Stimulated activated CD4-positive, alpha-beta T cell treated with anti-CD3 and anti-CD28 coated beads, Interleukin-2, amount 100 ng/mL, for 24 hours (primary cell): ENCODE results near the gene PAPOLB.
A peak's percentile ranks its signal among the peaks of the same experiment; 100 is the strongest.
"Not testable (repeated sequence)": the region's sequence is repeated elsewhere in the genome, so short reads cannot be mapped to it uniquely, and the experiment has no call there.

ENCODE experiments used
- DNase-seq, 2 donors: peaks; one replicate each; pipeline ENCODE4 v3.0.0-alpha.2; 2020

The PAPOLB gene

DNA sequence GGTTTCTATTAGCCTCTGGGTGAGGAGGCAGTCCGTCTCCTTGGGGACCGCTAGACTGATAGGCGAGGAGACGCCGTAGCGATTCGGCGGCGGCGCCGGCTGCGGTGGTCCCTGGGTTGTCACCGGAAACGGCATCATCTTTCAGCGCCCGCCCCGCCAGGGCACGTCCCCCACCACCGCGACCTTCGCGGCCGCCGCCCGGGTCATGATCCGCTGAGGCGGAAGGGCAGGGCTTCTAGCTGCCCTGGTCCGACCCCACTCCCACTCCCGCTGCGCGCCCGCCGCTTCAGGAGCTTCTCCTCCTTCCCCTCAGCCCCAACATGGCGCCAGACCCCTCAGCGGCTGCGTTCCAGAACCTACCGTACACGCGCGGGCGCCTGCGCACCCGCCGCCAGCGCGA, at the start of gene PAPOLB:
Gene PAPOLB, minus strand, starts transcription at position 358 of the 400 bp plus-strand sequence. Its CDS starts 220 bp downstream, at position 138.
- peak in 1 of 2 donors; percentile 12 for DNase-seq

DNA sequence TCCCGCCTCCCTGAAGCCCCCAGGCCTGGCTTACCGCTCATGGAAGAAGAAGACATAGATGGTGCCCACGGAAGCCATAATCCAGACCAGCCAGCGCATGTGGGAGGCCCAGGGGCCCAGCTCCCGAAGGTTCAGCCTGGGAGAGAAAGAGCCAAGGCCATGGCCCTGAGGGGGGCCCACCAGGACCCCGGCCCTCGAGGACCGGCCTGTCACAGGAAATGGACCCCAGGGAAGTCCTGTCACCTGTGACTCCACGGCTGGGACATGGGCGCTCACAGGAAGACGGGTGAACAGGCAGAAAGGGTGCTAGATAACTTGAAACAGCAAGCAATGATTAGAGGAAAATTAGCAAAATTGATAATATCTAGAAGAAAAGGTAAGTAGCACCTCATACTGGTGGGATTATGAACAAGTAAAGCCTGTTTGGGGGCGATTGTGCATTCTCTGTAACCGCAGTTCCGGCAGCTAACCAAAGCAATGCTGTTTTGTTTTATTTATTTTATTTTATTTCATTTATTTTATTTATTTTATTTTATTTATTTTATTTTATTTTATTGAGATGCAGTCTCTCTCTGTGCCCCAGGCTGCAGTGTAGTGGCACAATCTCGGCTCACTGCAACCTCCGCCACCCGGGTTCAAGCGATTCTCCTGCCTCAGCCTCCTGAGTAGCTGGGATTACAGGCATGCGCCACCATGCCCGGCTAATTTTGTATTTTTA, 49.4 kb upstream of the PAPOLB start:
- no peak for DNase-seq

DNA sequence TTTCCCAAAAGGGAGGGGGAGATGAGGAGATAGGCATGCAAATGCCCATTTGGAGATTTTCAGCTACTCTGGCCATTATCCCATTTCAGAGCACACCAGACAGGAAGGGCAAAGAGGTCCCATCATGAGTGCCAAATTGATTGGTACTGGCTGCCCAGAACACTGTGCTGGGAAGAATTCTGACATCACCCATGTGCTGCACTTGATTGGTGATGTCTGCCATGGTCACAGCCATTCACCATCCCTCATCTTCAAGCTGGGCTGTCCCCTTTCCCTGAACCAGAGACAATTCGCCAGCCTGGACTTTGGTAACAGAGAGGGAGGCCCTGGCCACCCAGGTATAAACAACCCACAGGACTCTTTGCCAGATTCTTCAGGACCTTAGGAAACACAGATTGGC, 44.9 kb upstream of the PAPOLB start:
- no peak for DNase-seq

- no peak for DNase-seq
Measured at GRCh38 chr7:4905171-4905570, 43.3 kb upstream of the PAPOLB start.

GRCh38 chr7:4904346-4904745, 42.5 kb upstream of the PAPOLB start:
- DNase-seq, result no peak

- DNase-seq, result no peak
Measured at GRCh38 chr7:4895766-4896165, 33.9 kb upstream of the PAPOLB start.

DNA sequence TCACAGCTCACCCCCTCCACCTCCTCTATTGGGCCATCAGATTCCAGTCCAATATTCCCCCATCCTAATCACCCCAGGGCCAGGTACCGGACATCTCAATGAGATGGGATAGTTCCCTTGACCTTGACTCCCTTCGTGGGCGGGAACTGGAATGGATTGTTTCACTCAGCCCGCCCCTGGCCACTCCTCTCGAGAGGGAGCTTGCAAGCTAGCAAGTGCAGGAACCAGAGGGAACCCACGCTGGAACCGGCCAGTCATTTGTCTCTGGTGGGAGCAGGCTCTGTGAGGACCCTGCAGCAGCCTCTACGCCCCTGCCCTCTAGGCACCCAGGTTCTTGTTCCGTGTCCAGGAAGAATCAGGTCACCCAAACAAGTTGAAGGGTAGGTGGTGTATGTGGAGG, 32.7 kb upstream of the PAPOLB start:
- no peak for DNase-seq

DNA sequence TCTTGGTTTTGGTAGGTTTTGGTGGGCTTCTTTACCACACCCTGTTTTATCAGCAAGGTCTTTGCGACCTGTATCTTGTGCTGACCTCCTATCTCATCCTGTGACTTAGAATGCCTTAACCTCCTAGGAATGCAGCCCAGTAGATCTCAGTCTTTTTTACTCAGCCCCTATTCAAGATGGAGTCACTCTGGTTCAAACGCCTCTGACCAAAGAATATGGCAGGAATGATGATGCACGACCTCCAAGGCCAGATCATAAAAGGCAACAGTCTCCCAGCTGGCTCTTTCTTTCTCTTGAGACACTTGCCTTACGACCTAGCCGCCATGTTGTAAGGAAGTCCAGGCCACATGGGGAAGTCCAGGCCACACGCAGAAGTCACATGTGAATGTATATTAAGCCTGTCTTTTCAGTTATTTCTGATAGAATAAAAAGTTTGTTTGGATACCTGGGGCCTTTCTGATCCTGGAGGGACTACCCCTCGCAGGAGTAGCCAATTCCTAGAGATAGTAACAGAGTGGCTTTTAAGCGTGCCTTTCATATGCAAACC, 32.2 kb upstream of the PAPOLB start:
- DNase-seq, result no peak

GRCh38 chr7:4893188-4893587, 31.4 kb upstream of the PAPOLB start:
- not testable (repeated sequence) for DNase-seq

GRCh38 chr7:4891522-4891921, 29.7 kb upstream of the PAPOLB start:
- not testable (repeated sequence) for DNase-seq

GRCh38 chr7:4889682-4890081, 27.9 kb upstream of the PAPOLB start:
- DNase-seq, result no peak

DNA sequence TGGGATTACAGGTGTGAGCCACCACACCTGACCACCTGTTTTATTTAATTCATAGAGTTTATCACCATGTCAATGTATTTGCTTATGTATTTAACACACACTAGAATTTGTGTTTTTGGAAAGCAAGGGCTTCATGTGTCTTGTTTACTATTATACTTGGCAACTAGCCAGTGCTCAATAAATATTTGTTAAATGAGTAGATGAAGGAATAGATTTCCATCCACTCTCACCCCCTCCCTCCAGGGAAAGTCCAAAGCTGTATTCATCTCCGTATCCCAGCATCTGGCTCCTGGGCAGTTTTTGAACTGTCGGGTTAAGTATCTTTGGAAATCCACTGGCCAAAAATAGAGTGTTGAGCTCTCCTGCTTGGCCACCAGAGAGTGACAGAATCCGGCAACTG, 26.3 kb upstream of the PAPOLB start:
- no peak for DNase-seq

DNA sequence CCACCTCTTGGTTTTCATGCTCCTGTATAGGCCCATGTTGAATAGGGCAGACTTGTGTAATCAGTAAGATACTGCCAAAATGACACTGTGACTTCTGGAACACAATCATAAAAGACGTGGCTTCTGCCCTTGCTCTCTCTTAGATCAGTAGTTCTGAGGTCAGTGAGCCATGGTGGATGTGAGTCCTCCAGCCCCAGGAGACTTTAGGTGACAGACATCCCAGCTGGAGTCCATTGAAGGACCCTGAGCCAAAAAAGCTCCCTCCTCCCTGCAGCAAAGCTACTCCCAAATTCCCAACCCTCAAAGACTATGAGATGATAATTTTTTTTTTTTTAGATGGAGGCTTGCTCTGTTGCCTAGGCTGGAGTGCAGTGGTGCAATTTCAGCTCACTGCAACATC, 24.8 kb upstream of the PAPOLB start:
- no peak for DNase-seq

DNA sequence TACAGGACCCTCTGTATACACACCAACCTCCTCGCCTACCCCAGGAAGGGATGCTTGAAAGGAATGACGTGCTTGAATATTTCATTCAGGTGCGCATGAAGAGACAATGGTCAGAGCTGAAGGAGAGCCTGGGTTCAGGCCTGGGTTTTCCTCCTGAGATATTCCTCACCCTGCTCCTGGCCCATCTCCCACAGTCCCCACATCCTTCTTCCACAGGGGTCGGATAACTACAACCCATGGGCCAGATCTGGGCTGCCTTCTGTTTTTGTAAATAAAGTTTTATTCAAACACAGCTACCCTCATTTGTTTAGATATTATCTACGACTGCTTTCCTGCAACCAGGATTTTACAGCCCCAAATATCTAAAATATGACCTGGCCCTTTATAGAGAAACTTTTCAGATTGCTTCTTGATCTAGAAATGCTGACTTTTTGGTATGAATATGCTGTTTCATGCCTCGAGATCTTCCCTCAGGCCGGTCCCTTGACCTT, 23.5 kb upstream of the PAPOLB start:
- no peak for DNase-seq

DNA sequence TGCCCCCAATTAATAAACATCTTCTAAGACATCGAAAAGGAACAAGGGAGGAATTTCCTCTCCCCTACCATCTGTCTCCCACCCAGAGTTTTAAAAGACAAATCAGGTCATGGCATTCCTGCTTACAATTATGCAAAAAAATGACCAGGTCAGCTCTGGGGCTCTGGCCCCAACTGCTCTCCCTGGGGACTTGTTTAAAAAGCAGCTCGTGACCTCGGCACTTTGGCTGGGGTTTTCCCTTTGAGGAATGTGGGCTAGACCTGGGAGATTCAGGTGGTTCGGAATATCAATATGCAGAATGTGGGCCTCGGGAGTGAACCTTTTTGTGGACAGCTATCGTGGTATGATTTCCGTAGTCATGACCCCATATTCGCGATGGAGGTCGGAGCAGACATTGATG, 22.3 kb upstream of the PAPOLB start:
- no peak for DNase-seq

- peak; percentile 86 to 97 for DNase-seq
Measured at GRCh38 chr7:4883372-4884144, 21.7 kb upstream of the PAPOLB start, which contains the start of gene RADIL. RADIL (minus strand) TSS chr7:4883716; CDS start chr7:4878139, 5,577 bp downstream.

DNA sequence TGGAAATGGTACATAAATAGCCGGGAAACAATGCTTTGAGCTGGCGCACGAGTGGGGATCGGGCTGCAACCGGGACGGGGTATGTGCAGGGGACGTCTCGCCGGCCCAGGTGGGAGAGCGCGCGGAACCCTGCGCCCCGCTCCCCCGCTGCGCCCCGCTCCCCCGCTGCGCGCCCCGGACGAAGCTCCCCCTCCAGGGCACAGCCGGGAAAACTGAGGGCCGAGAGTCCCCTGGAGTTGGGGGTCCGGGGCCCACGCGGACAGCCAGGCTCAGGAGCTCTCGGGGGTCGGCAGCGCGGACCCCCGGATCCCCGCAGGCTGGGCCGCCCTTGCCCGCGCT, 21.2 kb upstream of the PAPOLB start:
- no peak for DNase-seq

DNA sequence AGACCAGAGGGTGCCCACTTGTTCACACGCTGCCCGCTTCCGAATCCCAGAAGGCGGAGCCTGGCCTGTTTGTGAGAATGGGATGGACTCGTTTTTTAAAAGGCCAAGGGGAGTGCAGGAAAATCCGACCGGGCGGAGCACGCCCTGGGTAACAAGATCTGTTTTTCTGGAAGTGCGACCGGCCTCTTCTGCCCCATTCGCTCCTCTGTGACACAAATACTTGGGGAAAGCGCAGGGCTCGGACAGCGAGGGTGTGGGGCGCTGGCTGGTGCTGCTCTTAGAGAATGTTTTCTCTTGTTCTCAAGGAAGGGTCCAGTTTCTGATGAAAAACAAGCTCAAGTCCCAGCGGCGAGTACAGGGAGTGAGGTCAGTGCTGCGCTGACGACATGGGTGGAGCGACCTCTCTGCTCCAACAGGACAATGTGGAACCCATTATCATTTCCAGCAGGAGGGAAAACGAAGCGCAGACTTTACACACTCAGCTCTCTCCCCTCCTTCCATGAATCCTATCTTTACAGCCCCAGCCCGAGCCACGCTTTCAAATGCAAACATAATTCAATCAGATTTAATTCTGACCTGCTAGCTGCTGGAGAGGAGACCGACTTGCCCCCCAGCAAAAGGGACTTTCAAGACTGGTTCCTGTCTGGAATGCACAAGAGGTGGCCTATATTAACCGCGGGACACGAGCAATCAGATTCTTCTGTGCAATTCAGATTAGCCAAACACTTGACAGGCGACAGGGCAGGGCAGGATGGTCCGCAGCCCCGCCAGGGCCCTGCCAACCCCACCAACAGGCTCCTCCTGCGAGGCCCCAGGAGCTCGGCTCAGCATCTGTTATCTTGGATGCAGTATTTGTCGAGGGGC, 20.6 kb upstream of the PAPOLB start:
- DNase-seq, result peak in 1 of 2 donors; percentile 2

DNA sequence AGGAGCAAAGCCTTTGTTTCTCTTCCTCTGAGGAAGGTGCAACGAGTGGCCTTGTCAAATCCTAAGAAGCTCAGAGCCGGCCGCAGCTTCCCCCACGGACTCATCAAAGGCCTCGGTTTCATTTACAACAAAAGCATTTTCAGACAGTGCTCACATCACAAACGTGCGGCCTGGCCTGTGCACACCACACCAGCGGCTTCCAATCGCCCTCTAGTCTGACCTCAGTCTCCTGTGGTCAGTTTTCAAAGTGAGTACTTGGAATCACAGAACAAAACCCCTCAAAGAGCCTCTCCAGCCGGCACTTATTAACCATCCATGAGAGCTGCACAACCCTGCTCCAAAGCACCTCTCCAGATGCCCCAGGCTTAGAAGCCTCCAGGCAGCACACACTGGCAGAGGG, 18.4 kb upstream of the PAPOLB start:
- DNase-seq, result no peak

- DNase-seq, result no peak
Measured at GRCh38 chr7:4879396-4880081, 17.7 kb upstream of the PAPOLB start.

DNA sequence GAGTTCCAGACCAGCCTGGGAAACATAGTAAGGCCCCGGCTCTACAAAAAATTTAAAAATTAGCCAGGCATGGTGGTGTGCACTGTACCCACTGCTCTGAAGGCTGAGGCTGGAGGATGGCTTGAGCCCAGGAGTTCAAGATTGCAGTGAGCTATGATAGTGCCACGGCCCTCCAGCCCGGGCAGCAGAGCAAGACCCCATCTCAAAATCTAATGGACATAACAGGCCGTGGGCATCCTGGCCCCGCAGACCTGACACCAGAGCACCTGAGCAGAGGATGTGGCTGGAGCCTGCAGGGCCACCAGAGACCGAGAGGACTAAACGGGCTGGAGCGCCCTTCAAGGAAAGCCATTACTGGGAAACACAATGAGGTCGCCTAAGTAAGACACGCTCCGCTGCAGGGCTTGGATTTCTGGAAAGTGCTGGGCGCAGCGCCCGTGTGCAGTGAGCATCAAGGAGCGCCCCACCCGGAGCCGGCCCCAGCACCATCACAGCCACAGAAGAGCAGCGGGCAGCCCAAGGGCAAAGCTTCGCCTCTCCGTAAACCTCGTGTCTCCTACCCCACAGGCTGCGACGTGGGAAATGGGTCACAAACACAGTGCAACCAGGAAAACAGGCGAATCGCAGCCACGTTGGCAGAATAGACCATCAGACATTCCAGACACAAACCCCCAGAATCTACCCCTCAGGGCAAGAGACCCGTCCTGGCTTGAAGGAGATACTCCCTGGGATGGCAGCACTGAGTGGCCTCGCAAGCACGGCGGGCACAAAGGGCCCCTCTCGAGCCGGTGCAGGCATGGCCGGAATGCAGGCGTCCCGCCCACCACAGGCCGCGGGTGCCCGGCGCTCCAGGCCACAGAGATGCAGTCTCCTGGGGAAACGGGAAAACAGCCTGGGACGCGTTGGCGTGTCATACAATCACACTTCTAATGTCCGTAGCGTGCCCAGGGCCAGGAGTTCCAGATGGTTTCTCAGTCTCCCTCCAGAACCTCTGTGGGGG, 16.8 kb upstream of the PAPOLB start:
- no peak for DNase-seq
